ENCODE measurements around the gene ZNF619. TPM values are rescaled to one million over a fixed set of nuclear protein-coding genes. Genes with fewer than 3 reads are reported as not detected.

Gene ZNF619
- total RNA-seq = 13.4 TPM

DNA sequence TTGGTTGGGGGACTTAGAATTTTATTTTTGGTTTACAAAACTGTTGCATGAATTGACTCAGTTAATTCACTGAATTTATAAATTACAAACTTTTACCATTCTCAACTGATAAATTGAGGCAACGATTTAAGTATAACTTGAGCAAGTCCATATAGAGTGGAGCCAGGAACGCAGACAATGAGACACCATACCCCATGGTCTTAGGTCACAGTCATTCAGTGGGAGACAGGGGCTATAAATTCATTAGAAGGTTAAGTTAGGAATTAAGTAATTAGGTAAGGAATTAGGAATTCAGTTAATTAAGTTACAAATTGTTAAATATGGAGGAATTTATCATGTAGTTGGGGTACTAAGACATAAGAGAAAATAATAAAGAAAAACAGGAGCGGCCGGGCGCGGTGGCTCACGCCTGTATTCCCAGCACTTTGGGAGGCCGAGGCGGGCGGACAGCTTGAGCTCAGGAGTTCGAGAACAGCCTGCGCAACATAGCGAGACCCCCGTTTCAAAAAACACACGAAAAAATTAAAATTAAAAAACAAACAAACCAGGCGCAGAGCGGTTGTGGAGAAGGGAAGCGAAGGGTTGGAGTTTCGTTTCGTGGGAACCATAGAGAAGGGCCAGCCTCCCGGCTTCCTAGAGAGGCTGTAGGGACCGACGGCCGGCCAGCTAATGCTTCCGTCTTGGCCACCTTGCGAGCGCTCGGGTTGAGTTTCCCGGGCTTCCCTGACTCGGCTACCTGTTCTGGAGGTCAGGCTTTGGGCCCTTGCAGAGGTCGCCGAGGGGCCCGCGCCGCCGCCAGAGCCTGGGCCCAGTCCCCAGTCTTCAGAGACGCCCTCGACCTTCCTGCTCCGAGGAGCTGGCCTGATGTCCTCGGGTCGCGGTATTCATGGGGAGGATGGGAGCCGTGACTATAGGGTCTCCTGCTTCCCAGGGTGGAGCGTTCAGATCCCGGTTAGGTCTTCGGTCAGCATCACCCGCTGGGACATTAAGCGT, at the start of gene ZNF619:
Gene ZNF619 (plus strand): TSS at position 645 of the 993 bp plus-strand sequence. CDS start 858 bp downstream, outside the sequence.

GRCh38 chr3:40456940-40457823, 19.7 kb upstream of the ZNF619 start, which contains the start of gene RPL14:
Gene RPL14, plus strand, starts transcription at chr3:40457339. Its CDS starts 133 bp downstream, at chr3:40457472.

DNA sequence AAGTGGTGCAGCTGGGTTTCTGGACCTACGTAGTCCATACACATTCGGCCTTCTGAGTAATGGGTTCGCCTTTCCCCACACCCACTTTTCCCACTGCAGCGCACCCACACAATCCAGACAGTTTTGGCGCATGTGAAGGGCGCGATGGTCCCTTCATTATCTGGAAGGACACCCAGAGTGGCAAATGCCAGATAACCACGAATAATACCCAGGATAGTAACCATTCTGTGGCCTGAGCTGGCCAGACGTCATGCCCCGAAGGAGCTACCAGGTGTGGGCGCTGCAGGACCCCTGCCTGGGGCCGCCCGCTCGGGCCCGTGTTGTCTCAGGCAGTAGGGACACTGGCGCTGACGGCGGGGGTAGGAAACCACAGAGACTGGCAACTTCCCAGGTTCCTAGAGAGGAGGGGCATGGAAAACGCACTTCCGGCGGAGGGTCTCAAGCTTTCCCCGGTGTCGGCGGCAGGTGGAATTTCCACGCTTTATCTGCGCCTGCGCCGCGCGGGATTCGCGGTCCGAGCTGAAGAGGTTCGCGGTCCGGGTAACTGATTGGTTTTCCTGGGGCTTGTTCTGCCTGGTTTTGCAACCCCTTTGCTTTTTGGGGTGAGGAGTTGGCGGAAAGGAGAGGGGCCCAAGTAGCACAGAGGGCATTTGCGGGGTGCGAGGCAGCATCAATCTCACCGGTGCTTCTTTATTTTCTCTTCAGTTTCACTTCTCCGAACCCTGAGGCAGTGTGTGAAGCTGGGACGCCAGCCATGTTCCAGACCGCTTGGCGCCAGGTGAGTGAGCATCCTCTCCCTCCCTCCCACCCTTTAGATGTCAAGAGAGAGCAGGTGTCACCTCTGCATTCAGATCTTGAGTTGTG, 28.9 kb downstream of the ZNF619 start, which contains the start of gene ZNF620:
Gene ZNF620 (plus strand): TSS at position 441 of the 864 bp plus-strand sequence. CDS start 314 bp downstream, at position 755.

DNA sequence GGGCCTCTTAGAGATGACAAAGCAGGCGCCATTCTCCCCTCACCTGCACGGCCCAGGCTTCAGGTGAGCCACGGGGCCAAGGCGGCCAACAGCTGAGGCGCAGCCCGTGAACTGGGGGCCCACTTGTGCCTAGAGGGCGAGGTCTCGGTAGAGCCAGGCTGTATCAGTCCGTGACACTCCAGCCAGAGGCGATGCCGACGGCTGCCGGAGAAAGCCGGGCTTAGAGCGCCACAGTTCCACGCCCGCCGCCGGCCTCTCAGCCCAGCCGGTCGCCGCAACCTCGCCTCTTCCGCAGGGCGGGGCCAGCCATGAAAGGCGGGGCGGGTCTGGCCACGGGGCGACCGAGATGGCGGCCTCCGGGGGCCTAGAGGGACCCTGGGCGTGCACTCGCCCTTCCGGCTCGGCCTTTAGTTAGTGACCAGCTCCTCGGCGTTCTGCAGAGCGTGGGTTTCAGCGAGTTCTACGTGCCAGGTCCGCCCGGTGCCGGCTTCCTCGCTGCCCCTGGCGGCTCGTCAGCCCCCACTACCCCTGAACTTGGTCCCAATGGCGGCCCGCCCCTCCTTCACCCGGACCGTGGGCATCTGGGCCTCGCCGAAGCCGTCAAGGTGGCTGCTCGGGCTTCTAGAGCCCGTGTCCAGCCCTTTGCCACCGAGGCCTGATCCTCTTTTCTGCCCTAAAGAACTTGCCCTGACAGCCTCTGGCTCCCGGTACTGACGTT, 47.8 kb downstream of the ZNF619 start, which contains the start of gene ZNF621:
Gene ZNF621 (plus strand): TSS at position 393 of the 718 bp plus-strand sequence. CDS start 881 bp downstream, outside the sequence.

Other genes starting within 250 kb of the ZNF619 start
- gene EIF1B, start 167.4 kb upstream of the ZNF619 start, total RNA-seq = 39.6 TPM
- 1.7 TPM for gene ENTPD3, start 89.9 kb upstream of the ZNF619 start, total RNA-seq
- gene RPL14, start 19.8 kb upstream of the ZNF619 start, total RNA-seq = 294 TPM
- gene ZNF620, start 28.9 kb downstream of the ZNF619 start, total RNA-seq = 15.3 TPM
- gene ZNF621, start 47.8 kb downstream of the ZNF619 start, total RNA-seq = 21.1 TPM